Type B pancreatic cell (in vitro differentiated cells): ENCODE measurements around the gene TRMT112. TPM values are rescaled to one million over a fixed set of nuclear protein-coding genes. Genes with fewer than 3 reads are reported as not detected.

Experiments used
- DNase-seq: peaks from one replicate; pipeline ENCODE4 v3.0.0; 2021; ENCODE audit warnings: mixed read lengths; ENCODE audit not compliant: unreplicated experiment; ENCODE audit errors: extremely low spot score
- H3K27ac Mint-ChIP-seq: 2 replicates; pipeline ENCODE4 v1.8.0; 2021; ENCODE audit warnings: mild to moderate bottlenecking, mixed read lengths
- H3K27me3 Mint-ChIP-seq: 2 replicates; pipeline ENCODE4 v1.8.0; 2021; ENCODE audit warnings: mixed read lengths
- H3K36me3 Mint-ChIP-seq: 2 replicates; pipeline ENCODE4 v1.8.0; 2021; ENCODE audit warnings: mixed read lengths
- H3K4me1 Mint-ChIP-seq: one replicate; pipeline ENCODE4 v1.8.0; 2021; ENCODE audit warnings: mixed read lengths; ENCODE audit not compliant: unreplicated experiment
- H3K4me3 Mint-ChIP-seq: 2 replicates; pipeline ENCODE4 v1.8.0; 2021; ENCODE audit warnings: mild to moderate bottlenecking, mixed read lengths
- H3K9me3 Mint-ChIP-seq: 2 replicates; pipeline ENCODE4 v1.8.0; 2021; ENCODE audit warnings: mixed read lengths
- total RNA-seq: library from RNA; stranded (reverse); gene quantifications from 2 replicates; pipeline ENCODE4 v1.2.1, GENCODE V29; 2021; ENCODE audit warnings: low replicate concordance
- TF ChIP-seq, protein P1 (sequence below): fragments of 200-600 bp; sonication (generic); conservative IDR thresholded peaks from 2 replicates; pipeline ENCODE4 v1.5.0; 2021; ENCODE audit warnings: antibody characterized with exemption, mild to moderate bottlenecking

TRMT112 gene
- total RNA-seq, 1 donor from 2014 or later = 198 TPM

DNA sequence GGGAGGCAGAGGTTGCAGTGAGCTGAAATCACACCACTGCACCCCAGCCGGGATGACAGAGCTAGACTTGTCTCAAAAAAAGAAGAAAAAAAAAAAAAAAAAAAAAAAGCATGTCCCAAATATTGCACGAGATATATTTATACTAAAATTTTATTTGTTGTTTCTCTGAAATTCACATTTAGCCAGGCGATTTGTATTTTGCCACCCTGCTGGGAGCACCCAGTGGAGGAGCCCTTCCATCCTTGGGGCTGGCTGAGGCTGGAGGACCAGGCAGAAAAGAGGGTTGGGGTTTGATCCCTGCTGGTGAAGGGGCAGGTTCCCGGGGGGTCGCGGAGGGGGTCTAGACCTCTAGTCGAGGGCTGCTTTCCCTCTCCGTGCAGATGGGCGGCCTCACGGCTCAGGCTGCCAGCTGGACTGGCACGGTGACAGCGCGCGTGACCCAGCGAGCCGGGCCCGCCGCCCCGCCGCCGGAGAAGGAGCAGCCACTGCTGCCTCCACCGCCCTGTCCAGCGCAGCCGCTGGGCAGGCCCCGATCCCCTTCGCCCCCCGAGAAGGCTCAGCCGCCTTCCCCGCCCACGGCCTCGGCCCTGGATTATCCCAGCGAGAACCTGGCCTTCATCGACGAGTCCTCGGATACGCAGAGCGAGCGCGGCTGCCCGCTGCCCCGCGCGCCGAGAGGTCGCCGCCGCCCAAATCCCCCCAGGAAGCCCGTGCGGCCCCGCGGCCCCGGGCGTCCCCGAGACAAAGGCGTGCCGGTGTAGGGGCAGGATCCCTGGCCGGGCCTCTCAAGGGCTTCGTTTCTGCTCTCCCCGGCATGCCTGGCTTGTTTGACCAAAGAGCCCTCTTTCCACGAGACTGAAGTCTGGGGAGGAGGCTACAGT is 18.2 kb downstream of the TRMT112 start:
- Mint-ChIP-seq H3K27me3 (peaks cover 74% of the 10 kb centered on the region), H3K27ac (no peak overlapping the region), H3K4me3 (peak overlapping the region; percentile 73), H3K9me3 (no peaks in the 10 kb centered on the region), H3K4me1 (peaks cover 6% of the 10 kb centered on the region), H3K36me3 (no peaks in the 10 kb centered on the region)
- TF ChIP-seq, protein P1, sequence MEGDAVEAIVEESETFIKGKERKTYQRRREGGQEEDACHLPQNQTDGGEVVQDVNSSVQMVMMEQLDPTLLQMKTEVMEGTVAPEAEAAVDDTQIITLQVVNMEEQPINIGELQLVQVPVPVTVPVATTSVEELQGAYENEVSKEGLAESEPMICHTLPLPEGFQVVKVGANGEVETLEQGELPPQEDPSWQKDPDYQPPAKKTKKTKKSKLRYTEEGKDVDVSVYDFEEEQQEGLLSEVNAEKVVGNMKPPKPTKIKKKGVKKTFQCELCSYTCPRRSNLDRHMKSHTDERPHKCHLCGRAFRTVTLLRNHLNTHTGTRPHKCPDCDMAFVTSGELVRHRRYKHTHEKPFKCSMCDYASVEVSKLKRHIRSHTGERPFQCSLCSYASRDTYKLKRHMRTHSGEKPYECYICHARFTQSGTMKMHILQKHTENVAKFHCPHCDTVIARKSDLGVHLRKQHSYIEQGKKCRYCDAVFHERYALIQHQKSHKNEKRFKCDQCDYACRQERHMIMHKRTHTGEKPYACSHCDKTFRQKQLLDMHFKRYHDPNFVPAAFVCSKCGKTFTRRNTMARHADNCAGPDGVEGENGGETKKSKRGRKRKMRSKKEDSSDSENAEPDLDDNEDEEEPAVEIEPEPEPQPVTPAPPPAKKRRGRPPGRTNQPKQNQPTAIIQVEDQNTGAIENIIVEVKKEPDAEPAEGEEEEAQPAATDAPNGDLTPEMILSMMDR = no peak
- DNase-seq = no peak

DNA sequence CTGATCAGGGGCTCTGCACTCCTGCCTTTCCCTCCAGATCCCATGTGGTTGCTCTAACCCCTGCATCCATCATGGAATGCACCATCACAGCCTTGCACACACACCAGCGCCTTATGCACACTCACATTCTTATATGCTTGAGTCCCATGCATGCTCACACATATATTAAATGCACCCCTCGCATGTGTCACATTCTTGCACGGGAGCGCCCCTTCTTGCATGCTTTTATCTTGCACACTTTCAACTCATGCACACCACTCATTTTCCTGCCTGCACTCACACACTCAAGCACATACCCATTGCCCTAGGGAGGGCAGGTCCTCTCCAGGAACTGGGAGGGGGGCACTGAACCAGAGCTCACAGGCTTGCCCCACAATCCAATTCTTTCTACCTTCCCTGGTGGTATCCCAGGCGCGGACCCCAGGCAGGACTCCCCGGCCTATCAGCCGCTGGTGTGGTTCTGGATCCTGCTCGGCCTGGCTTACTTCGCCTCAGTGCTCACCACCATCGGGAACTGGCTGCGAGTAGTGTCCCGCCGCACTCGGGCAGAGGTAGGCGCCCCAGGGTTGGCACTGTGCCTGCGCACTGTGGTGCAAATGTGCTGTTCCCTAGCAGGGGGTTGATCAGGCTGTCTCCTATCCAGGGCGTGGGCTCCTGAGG is 19.5 kb downstream of the TRMT112 start:
- H3K4me1 Mint-ChIP-seq = peaks cover 4% of the 10 kb centered on the region
- H3K4me3 Mint-ChIP-seq = peak overlapping the region; percentile 5
- H3K27me3 Mint-ChIP-seq = peaks cover 88% of the 10 kb centered on the region
- TF ChIP-seq, protein P1 = no peak
- no peak for DNase-seq
- H3K36me3 Mint-ChIP-seq = no peaks in the 10 kb centered on the region
- no peaks in the 10 kb centered on the region for H3K9me3 Mint-ChIP-seq
- H3K27ac Mint-ChIP-seq = no peak overlapping the region

DNA sequence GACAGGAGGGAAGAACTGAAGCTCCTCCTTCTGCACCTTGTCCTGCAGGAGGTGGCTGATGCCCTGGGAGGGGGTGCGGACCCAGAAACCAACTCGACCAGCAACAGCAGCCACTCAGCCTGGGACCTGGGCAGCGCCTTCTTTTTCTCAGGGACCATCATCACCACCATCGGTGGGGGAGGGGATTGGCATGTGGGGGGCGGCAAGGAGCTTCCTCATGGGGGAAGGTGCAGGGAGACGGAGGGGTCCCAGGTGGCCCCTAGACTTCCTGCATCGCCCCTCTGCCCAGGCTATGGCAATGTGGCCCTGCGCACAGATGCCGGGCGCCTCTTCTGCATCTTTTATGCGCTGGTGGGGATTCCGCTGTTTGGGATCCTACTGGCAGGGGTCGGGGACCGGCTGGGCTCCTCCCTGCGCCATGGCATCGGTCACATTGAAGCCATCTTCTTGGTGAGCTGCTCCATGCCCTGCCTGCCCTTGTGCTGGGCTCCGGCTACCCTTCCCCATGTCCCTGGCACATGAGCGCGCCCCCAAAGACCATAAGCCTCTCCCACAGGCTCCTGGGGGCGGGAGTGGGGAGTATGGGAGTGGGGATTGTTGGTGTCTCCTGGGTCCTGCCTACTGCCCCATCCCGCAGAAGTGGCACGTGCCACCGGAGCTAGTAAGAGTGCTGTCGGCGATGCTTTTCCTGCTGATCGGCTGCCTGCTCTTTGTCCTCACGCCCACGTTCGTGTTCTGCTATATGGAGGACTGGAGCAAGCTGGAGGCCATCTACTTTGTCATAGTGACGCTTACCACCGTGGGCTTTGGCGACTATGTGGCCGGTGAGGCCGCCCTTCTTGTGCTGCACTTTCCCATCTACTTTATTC is 20.3 kb downstream of the TRMT112 start:
- H3K36me3 Mint-ChIP-seq = no peaks in the 10 kb centered on the region
- peak overlapping the region; percentile 5 for H3K4me3 Mint-ChIP-seq
- TF ChIP-seq, protein P1 = no peak
- H3K27ac Mint-ChIP-seq = no peak overlapping the region
- H3K9me3 Mint-ChIP-seq = no peaks in the 10 kb centered on the region
- H3K4me1 Mint-ChIP-seq = peaks cover 4% of the 10 kb centered on the region
- H3K27me3 Mint-ChIP-seq = peaks cover 93% of the 10 kb centered on the region
- DNase-seq = no peak

DNA sequence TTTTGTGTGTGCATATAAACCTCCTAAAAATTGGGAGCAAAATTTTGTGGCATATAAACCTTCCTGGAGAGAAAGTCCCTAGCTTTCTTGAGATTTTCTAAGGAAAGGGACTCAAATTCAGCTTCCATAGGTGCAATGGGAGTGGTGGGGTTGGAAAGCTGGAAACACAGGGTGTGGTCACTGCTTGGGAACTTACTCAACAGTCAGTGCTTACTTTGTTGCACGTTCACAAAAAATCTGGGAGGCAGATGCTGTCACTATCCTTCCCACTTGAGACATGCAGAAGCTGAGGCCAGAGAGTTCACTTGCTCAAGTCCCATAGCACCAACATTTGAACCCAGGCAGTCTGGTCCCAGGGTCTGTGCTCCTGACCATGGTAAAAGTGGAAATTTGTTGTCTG is 21.1 kb downstream of the TRMT112 start:
- peaks cover 89% of the 10 kb centered on the region for H3K27me3 Mint-ChIP-seq

DNA sequence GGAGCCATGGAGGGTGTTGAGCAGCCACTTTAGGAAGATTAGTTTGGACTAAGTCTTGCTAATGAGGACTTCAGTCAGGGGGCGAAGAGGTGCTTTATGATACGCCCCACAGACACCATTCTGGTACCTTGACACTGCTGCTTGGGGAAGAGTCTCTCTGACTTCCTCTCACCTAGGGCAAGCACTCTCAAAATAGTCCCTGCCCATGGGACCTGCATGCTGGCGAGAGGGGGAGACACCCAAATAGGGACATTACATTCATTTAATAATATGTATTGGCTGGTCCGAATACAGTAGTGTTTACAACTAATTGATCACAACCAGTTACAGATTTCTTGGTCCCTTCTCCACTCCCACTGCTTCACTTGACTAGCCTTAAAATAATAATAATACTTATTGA is 21.6 kb downstream of the TRMT112 start:
- Mint-ChIP-seq H3K27ac (no peak overlapping the region), H3K4me1 (peaks cover 4% of the 10 kb centered on the region), H3K27me3 (peaks cover 88% of the 10 kb centered on the region), H3K4me3 (no peak overlapping the region), H3K9me3 (no peaks in the 10 kb centered on the region), H3K36me3 (peaks cover under 1% of the 10 kb centered on the region)
- TF ChIP-seq, protein P1 = no peak
- no peak for DNase-seq

More for the DNA sequence above, 21.1 kb downstream of the TRMT112 start:
- no peaks in the 10 kb centered on the region for H3K9me3 Mint-ChIP-seq
- peaks cover 4% of the 10 kb centered on the region for H3K4me1 Mint-ChIP-seq
- no peak overlapping the region for H3K27ac Mint-ChIP-seq
- H3K36me3 Mint-ChIP-seq = no peaks in the 10 kb centered on the region
- no peak overlapping the region for H3K4me3 Mint-ChIP-seq
- no peak for DNase-seq
- TF ChIP-seq, protein P1 = no peak
